H1 (cell line): ENCODE results near the gene SLC1A5. TPM values are rescaled to one million over a fixed set of nuclear protein-coding genes. Genes with fewer than 3 reads are reported as not detected.

Source experiments
- CTCF ChIA-PET: fragments of 300-600 bp; sonication (Branson Sonifier 250); formaldehyde crosslinking; loops from one replicate; lab custom pipeline; 2021; ENCODE audit not compliant: partially characterized antibody; lab: Charles Lee
- POLR2A ChIA-PET: fragments of 300-600 bp; sonication (Branson Sonifier 250); formaldehyde crosslinking; loops from one replicate; lab custom pipeline; 2021; ENCODE audit warnings: inconsistent platforms; ENCODE audit not compliant: partially characterized antibody; lab: Charles Lee
- DNase-seq, 2 experiments: peaks; one replicate each; pipeline versions ENCODE4 v3.0.0 to v3.0.0-alpha.2; 2010 to 2022; ENCODE audit warnings: low spot score in 2 of 2, low read depth in 1 of 2, mixed read lengths in 1 of 2
- FAIRE-seq: peaks from 2 replicates; lab custom pipeline; 2011; peaks lifted over from hg19 to GRCh38; lab: Jason Lieb, UNC
- H2AFZ ChIP-seq: 2 replicates; pipeline ENCODE4 v1.8.1; 2012; ENCODE audit warnings: low read length, inconsistent platforms
- H2AK5ac ChIP-seq: 2 replicates; pipeline ENCODE4 v1.6.1; 2013; ENCODE audit warnings: low read depth, low read length
- H2BK120ac ChIP-seq: replicated peaks from 2 replicates; pipeline ENCODE3; 2013; ENCODE audit warnings: low read depth, low read length, inconsistent platforms
- H2BK12ac ChIP-seq: 2 replicates; pipeline ENCODE4 v1.6.1; 2013; ENCODE audit warnings: low read depth, low read length
- H2BK15ac ChIP-seq: 2 replicates; pipeline ENCODE4 v1.6.1; 2013; ENCODE audit warnings: low read length
- H2BK20ac ChIP-seq: 2 replicates; pipeline ENCODE4 v1.6.1; 2013; ENCODE audit warnings: low read length
- H2BK5ac ChIP-seq: 2 replicates; pipeline ENCODE4 v1.6.1; 2013; ENCODE audit warnings: low read depth, low read length
- H3K14ac ChIP-seq: 2 replicates; pipeline ENCODE4 v1.6.1; 2013; ENCODE audit warnings: inconsistent platforms; ENCODE audit not compliant: insufficient read length
- H3K18ac ChIP-seq: 2 replicates; pipeline ENCODE4 v1.6.1; 2013; ENCODE audit warnings: low read length; ENCODE audit errors: extremely low read depth
- H3K23ac ChIP-seq: 2 replicates; pipeline ENCODE4 v1.6.1; 2013; ENCODE audit warnings: inconsistent platforms; ENCODE audit not compliant: insufficient read length
- H3K23me2 ChIP-seq: 2 replicates; pipeline ENCODE4 v1.6.1; 2013; ENCODE audit warnings: low read depth, low read length
- H3K27ac ChIP-seq: 2 replicates; pipeline ENCODE4 v1.6.1; 2011; ENCODE audit warnings: low read depth, low read length, inconsistent platforms
- H3K27me3 ChIP-seq, 4 experiments: replicated peaks in 1 of 4; 1 replicate in 1 of 4; 2 replicates in 3 of 4; pipeline versions ENCODE4 v1.6.1 to v1.8.1; 2011 to 2013; ENCODE audit warnings: low read length in 3 of 4, mild to moderate bottlenecking in 3 of 4, inconsistent platforms in 2 of 4, mixed read lengths in 2 of 4, moderate library complexity in 1 of 4; ENCODE audit not compliant: control insufficient read depth in 3 of 4, insufficient read depth in 3 of 4; ENCODE audit errors: extremely low read depth in 1 of 4
- H3K36me3 ChIP-seq, 4 experiments: 2 replicates each; pipeline versions ENCODE4 v1.6.1 to v1.8.1; 2011 to 2013; ENCODE audit warnings: mild to moderate bottlenecking in 4 of 4, low read length in 3 of 4, moderate library complexity in 2 of 4, control low read depth in 1 of 4, inconsistent platforms in 1 of 4; ENCODE audit not compliant: insufficient read depth in 4 of 4, control insufficient read depth in 2 of 4
- H3K4ac ChIP-seq: replicated peaks from 2 replicates; pipeline ENCODE3; 2013; ENCODE audit warnings: low read length, low read depth, mixed read lengths, inconsistent platforms; ENCODE audit not compliant: insufficient read length
- H3K4me1 ChIP-seq, 4 experiments: replicated peaks in 1 of 4; 1 replicate in 1 of 4; 2 replicates in 3 of 4; pipeline versions ENCODE4 v1.6.1 to v1.8.1; 2011 to 2013; ENCODE audit warnings: low read length in 3 of 4, inconsistent platforms in 2 of 4, mixed read lengths in 1 of 4; ENCODE audit not compliant: insufficient read depth in 4 of 4, control insufficient read depth in 3 of 4
- H3K4me2 ChIP-seq, 2 experiments: 2 replicates each; pipeline versions ENCODE4 v1.6.1 to v1.8.1; 2011 to 2013; ENCODE audit warnings: low read depth in 2 of 2, low read length in 2 of 2, control low read depth in 1 of 2, inconsistent platforms in 1 of 2, mild to moderate bottlenecking in 1 of 2; ENCODE audit not compliant: insufficient read depth in 1 of 2
- H3K4me3 ChIP-seq, 4 experiments: fragments of 200-600, 300-600 bp in 1 of 4; sonication (generic), shearing (Covaris generic), sonication (Bioruptor Twin) in 1 of 4; 2 replicates each; pipeline versions ENCODE4 v1.5.1 to v1.8.1; 2011 to 2016; ENCODE audit warnings: low read length in 4 of 4, low read depth in 3 of 4, control low read depth in 2 of 4, inconsistent platforms in 2 of 4, mild to moderate bottlenecking in 2 of 4, mixed read lengths in 1 of 4, moderate library complexity in 1 of 4; ENCODE audit not compliant: insufficient read depth in 2 of 4; ENCODE audit errors: extremely low read depth in 1 of 4
- H3K56ac ChIP-seq: replicated peaks from 2 replicates; pipeline ENCODE3; 2013; ENCODE audit warnings: low read depth, mild to moderate bottlenecking, mixed read lengths, low read length, inconsistent platforms; ENCODE audit not compliant: insufficient read length
- H3K79me1 ChIP-seq: 2 replicates; pipeline ENCODE4 v1.6.1; 2013; ENCODE audit warnings: low read depth, low read length, control low read depth
- H3K79me2 ChIP-seq, 2 experiments: 2 replicates each; pipeline versions ENCODE4 v1.6.1 to v1.8.1; 2012 to 2013; ENCODE audit warnings: low read length in 2 of 2, mild to moderate bottlenecking in 2 of 2, inconsistent platforms in 1 of 2; ENCODE audit not compliant: insufficient read depth in 2 of 2, control insufficient read depth in 1 of 2
- H3K9ac ChIP-seq, 4 experiments: replicated peaks in 1 of 4; 1 replicate in 1 of 4; 2 replicates in 3 of 4; pipeline versions ENCODE4 v1.6.1 to v1.8.1; 2011 to 2013; ENCODE audit warnings: low read depth in 3 of 4, low read length in 3 of 4, control low read depth in 2 of 4, mild to moderate bottlenecking in 2 of 4, moderate library complexity in 2 of 4, inconsistent platforms in 1 of 4; ENCODE audit errors: extremely low read depth in 1 of 4
- H3K9me3 ChIP-seq, 2 experiments: 2 replicates each; pipeline versions ENCODE4 v1.6.1 to v1.8.1; 2012 to 2013; ENCODE audit warnings: mild to moderate bottlenecking in 2 of 2, moderate library complexity in 2 of 2, control low read depth in 1 of 2, inconsistent platforms in 1 of 2, low read depth in 1 of 2, low read length in 1 of 2, mixed read lengths in 1 of 2; ENCODE audit not compliant: insufficient read depth in 2 of 2
- H4K20me1 ChIP-seq, 2 experiments: replicated peaks in 1 of 2; 2 replicates each; pipeline versions ENCODE3 to v1.8.1; 2011 to 2013; ENCODE audit warnings: inconsistent platforms in 2 of 2, low read length in 2 of 2, mild to moderate bottlenecking in 1 of 2; ENCODE audit not compliant: insufficient read depth in 2 of 2, control insufficient read depth in 1 of 2
- H4K5ac ChIP-seq: 2 replicates; pipeline ENCODE4 v1.6.1; 2013; ENCODE audit warnings: low read length, low read depth, mixed read lengths, inconsistent platforms; ENCODE audit not compliant: insufficient read length
- H4K8ac ChIP-seq: 2 replicates; pipeline ENCODE4 v1.8.0; 2013; ENCODE audit warnings: mild to moderate bottlenecking, moderate library complexity, low read length, inconsistent platforms; ENCODE audit not compliant: insufficient read depth; ENCODE audit errors: extremely low read depth
- H4K91ac ChIP-seq: replicated peaks from 2 replicates; pipeline ENCODE3; 2013; ENCODE audit warnings: low read length, mixed read lengths, inconsistent platforms; ENCODE audit not compliant: insufficient read length
- BCL11A ChIP-seq, 2 experiments: IDR thresholded peaks; one replicate each; pipeline ENCODE4 v1.6.1; 2011; ENCODE audit warnings: low read depth in 2 of 2, low read length in 2 of 2, mild to moderate bottlenecking in 2 of 2
- CHD2 ChIP-seq: IDR thresholded peaks from 2 replicates; pipeline ENCODE4 v1.6.1; 2012; ENCODE audit warnings: low read length, improper control_type of control experiment
- E2F6 ChIP-seq: IDR thresholded peaks from 2 replicates; pipeline ENCODE4 v1.6.1; 2012; ENCODE audit warnings: inconsistent platforms
- EZH2 ChIP-seq: fragments of 200-600 bp; sonication (generic); IDR thresholded peaks from 2 replicates; pipeline ENCODE4 v1.7.1; 2012; ENCODE audit warnings: low read depth, mild to moderate bottlenecking, moderate library complexity, low read length, inconsistent platforms; ENCODE audit not compliant: severe bottlenecking
- FOSL1 ChIP-seq: IDR thresholded peaks from 2 replicates; pipeline ENCODE4 v1.6.1; 2011; ENCODE audit warnings: mild to moderate bottlenecking, low read depth, low read length, moderate library complexity; ENCODE audit not compliant: insufficient read depth
- JUN ChIP-seq: IDR thresholded peaks from 2 replicates; pipeline ENCODE4 v1.6.1; 2011; ENCODE audit warnings: low read depth, mild to moderate bottlenecking, improper control_type of control experiment, low read length
- KDM4A ChIP-seq: IDR thresholded peaks from one replicate; pipeline ENCODE4 v1.7.1; 2012; ENCODE audit warnings: low read depth, mild to moderate bottlenecking, moderate library complexity, low read length, inconsistent platforms; ENCODE audit not compliant: severe bottlenecking
- MAX ChIP-seq: IDR thresholded peaks from 2 replicates; pipeline ENCODE4 v1.6.1; 2012; ENCODE audit warnings: inconsistent platforms
- POLR2A ChIP-seq, 2 experiments: IDR thresholded peaks; 1 replicate in 1 of 2; 2 replicates in 1 of 2; pipeline ENCODE4 v1.6.1; 2011; ENCODE audit warnings: low read depth in 2 of 2, low read length in 2 of 2, mild to moderate bottlenecking in 2 of 2; ENCODE audit errors: control extremely low read depth in 1 of 2
- POLR2AphosphoS5 ChIP-seq: IDR thresholded peaks from 2 replicates; pipeline ENCODE4 v1.6.1; 2011; ENCODE audit warnings: low read depth, low read length
- SP2 ChIP-seq: IDR thresholded peaks from 2 replicates; pipeline ENCODE4 v1.6.1; 2012; ENCODE audit warnings: mild to moderate bottlenecking, low read length, inconsistent platforms
- TAF7 ChIP-seq: optimal IDR thresholded peaks from 2 replicates; pipeline ENCODE3; 2011; ENCODE audit warnings: low read depth, mild to moderate bottlenecking, inconsistent platforms, low read length, moderate library complexity, borderline replicate concordance
- TEAD4 ChIP-seq: IDR thresholded peaks from 2 replicates; pipeline ENCODE4 v1.6.1; 2012; ENCODE audit warnings: low read depth, low read length, inconsistent platforms, mixed read lengths
- ZNF274 ChIP-seq: IDR thresholded peaks from 2 replicates; pipeline ENCODE4 v1.7.0; 2012; ENCODE audit warnings: low read length, borderline replicate concordance; ENCODE audit errors: extremely low read depth
- WGBS, 2 experiments: shearing (Covaris generic) in 1 of 2; methylation state at CpG; one replicate each; pipeline versions ENCODE4 v1.1.6 to v1.1.7; 2013 to 2015; ENCODE audit warnings: low lambda C conversion rate in 2 of 2, mixed read lengths in 2 of 2, inconsistent platforms in 1 of 2, low coverage in 1 of 2, missing lambda C conversion rate in 1 of 2; ENCODE audit not compliant: insufficient replicate concordance in 2 of 2, insufficient coverage in 1 of 2, insufficient read length in 1 of 2; ENCODE audit errors: extremely low coverage in 1 of 2, missing lambda C conversion rate in 1 of 2; 5-methylcytosine and 5-hydroxymethylcytosine counted together
- polyA plus RNA-seq, 7 experiments: library from polyadenylated mRNA; depleted of rRNA in 3 of 7; stranded (reverse) in 5 of 7; unstranded in 2 of 7; fragments of >200 nt in 5 of 7; fragments of 200-250 nt in 2 of 7; gene quantifications; 1 replicate in 5 of 7; 2 replicates in 1 of 7; 4 replicates in 1 of 7; pipeline versions ENCODE4 v1.2.1 to v1.2.3, GENCODE V29; 2011 to 2013; ENCODE audit warnings: missing spikeins in 2 of 7, mixed read lengths in 2 of 7
- total RNA-seq: library from RNA; stranded (reverse); fragmentation: NEBNext Ultra II Directional; extraction: Animal tissue kit (Norgen Biotek cat#: 25700); gene quantifications from 2 replicates; pipeline ENCODE4 v1.2.1, GENCODE V29; 2021

SLC1A5 gene
- total and polyA plus RNA-seq, 2 of the 8 experiments (the other 6 are each of a cell fraction or from before 2014, with no cell fraction given): 291 to 351 TPM

GRCh38 chr19:46834121-46834520 lies 45.7 kb upstream of the SLC1A5 start:
- H4K91ac ChIP-seq: no peak overlapping the region
- H2BK15ac ChIP-seq: no peak overlapping the region
- no peaks in the 10 kb centered on the region for H3K79me1 ChIP-seq
- no peak overlapping the region for H3K56ac ChIP-seq
- no peak overlapping the region for H3K4ac ChIP-seq
- H2BK120ac ChIP-seq: no peak overlapping the region
- H3K18ac ChIP-seq: no peak overlapping the region
- 89% methylated on average over 5 of the region's 5 CpGs; no CpG with 5 or more reads in 1 of the 2 experiments for WGBS, 2 experiments
- DNase-seq: no peak
- ChIA-PET CTCF (interaction anchor here (0.6 to 1.2 kb wide), 5 partner anchors 67 to 245 kb away, joined by 3 to 7 read pairs (median 3); no protein-coding TSS in a partner anchor), POLR2A (interaction anchor here (0.6 to 1.8 kb wide), 10 partner anchors 9 to 279 kb away, joined by 3 to 6 read pairs (median 4); partner anchors contain the start of genes SLC1A5 and ZC3H4)
- H3K36me3 ChIP-seq: peaks cover 4 to 7% (median 5%) of the 10 kb centered on the region in 4 experiments; a peak in 6 of 8 replicates
- no peak overlapping the region for H4K5ac ChIP-seq
- no peak overlapping the region for H3K4me2 ChIP-seq
- H2BK12ac ChIP-seq: no peak overlapping the region
- H3K14ac ChIP-seq: no peak overlapping the region
- peaks cover 1% of the 10 kb centered on the region; the same call in 1 of the 2 replicates for H3K23me2 ChIP-seq
- H4K20me1 ChIP-seq: no peaks in the 10 kb centered on the region
- no peak overlapping the region for H3K4me3 ChIP-seq
- no peaks in the 10 kb centered on the region for H3K79me2 ChIP-seq
- no peak overlapping the region for H2AK5ac ChIP-seq
- H2BK20ac ChIP-seq: no peak overlapping the region
- 0 out of 7 replicates have a peak, but pooled peaks cover 0 to 2% (median 0%) of the 10 kb centered on the region in 4 experiments for H3K4me1 ChIP-seq
- H4K8ac ChIP-seq: no peak overlapping the region
- H3K9me3 ChIP-seq: no peaks in the 10 kb centered on the region
- H3K9ac ChIP-seq: no peak overlapping the region
- H2AFZ ChIP-seq: no peak overlapping the region
- H2BK5ac ChIP-seq: no peak overlapping the region
- H3K27ac ChIP-seq: no peak overlapping the region
- no peak overlapping the region for H3K23ac ChIP-seq
- H3K27me3 ChIP-seq: no peaks in the 10 kb centered on the region
- no peak for FAIRE-seq
- TF ChIP-seq MAX (no peak), POLR2AphosphoS5 (no peak), ZNF274 (no peak), SP2 (no peak), E2F6 (no peak), KDM4A (no peak), JUN (no peak), EZH2 (no peak), CHD2 (no peak), FOSL1 (no peak), BCL11A (IDR thresholded peaks at IDR 0.05; ENCODE audit: low read depth in 2 of 2, low read length in 2 of 2) (no peak), POLR2A (IDR thresholded peaks at IDR 0.05; ENCODE audit: control extremely low read depth in 1 of 2, low read depth in 2 of 2, low read length in 2 of 2) (no peak), TEAD4 (no peak), TAF7 (no peak)
